Testis (tissue), 2 donors: Measurements from ENCODE around the gene TMEM273.

Experiments used
- CTCF ChIP-seq, 3 experiments: fragments of 450-650 bp in 2 of 3; fragments of 200-600 bp in 1 of 3; sonication (generic) in 1 of 3; IDR thresholded peaks; one replicate each; pipeline ENCODE4 v1.5.1; 2016 to 2019; ENCODE audit warnings: antibody characterized with exemption in 3 of 3, mild to moderate bottlenecking in 2 of 3, moderate library complexity in 1 of 3
- POLR2A ChIP-seq: fragments of 450-650 bp; IDR thresholded peaks from one replicate; pipeline ENCODE4 v1.6.1; 2017; ENCODE audit warnings: antibody characterized with exemption, mild to moderate bottlenecking, moderate library complexity

- TF ChIP-seq CTCF (IDR thresholded peaks at IDR 0.05), result no peak
- TF ChIP-seq POLR2A, result no peak
These were observed 44.0 kb downstream of the TMEM273 start for GRCh38 chr10:49144058-49144720.
